Measurements from ENCODE around the gene NOL11.
A peak's percentile ranks its signal among the peaks of the same experiment; 100 is the strongest.
"Not testable (repeated sequence)": the region's sequence is repeated elsewhere in the genome, so short reads cannot be mapped to it uniquely, and the experiment has no call there.

The NOL11 gene

DNA sequence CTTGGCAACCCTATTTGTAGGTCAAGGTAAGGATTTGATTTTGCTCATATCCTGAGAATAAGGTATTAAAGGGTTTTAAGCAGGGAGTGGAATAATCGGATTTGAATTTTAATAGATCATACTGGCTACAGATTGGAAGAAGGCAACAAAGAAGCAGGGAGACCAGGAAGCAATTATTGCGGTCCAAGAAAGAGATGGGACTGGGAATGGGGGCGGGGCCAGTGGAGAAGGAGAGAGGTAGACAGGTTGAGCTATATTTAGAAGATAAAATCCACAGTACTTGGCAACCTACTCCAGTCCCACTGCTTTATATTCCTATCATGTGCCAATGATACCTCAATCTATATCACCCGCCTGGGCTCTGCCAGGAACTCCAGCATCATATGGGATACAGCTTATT lies 5.8 kb upstream of the NOL11 start:
- DNase-seq: no peak

DNA sequence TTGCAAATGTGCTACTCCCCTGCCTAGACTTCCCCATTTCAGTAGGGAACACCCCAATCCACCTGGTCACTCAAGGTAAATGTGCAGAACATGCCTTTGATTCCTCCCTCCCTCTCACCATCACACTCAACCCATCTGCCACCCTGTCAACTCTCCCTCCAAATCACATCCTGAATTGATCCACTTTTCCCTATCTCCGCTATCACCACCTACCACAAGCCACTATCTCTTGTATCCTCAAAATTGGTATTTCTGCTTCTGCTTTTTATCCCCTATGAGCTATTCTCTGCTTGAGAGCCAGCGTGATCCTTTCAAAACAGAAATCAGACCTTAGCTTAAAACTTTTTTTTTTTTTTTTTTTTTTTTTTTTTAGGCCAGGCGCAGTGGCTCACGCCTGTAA lies 5.4 kb upstream of the NOL11 start:
- no peak for DNase-seq

DNA sequence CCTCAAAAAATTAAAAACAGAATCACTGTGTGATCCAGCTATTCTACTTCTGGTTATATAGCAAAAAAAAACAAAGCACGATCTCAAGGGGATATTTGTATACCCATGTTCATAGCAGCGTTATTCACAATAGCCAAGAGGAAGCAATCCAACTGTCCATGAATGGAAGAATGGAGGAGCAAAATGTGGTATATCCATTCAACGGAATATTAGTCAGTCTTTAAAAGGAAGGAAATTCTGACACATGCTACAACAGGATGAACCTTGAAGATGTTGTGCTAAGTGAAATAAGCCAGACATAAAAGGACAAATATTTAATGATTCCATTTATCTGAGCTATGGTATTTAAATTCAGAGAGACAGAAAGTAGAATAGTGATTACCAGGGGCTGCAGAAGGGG lies 4.6 kb upstream of the NOL11 start:
- DNase-seq: no peak

DNA sequence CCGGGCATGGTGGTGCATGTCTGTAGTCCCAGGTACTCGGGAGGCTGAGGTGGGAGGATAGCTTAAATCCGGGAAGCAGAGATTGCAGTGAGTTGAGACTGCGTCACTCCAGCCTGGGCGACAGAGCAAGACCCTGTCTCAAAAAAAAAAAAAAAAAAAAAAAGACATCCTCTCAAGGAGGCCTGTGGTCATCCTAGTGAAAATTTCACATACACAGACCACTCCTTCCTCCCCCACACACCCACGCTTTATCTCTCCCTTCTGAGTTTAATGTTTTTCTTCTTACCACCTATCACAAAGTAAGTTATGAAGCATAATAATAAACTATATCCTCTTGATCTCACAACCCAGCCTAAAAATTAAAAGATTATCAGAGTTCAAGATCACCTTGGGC lies 1.3 kb upstream of the NOL11 start:
- no peak for DNase-seq

DNA sequence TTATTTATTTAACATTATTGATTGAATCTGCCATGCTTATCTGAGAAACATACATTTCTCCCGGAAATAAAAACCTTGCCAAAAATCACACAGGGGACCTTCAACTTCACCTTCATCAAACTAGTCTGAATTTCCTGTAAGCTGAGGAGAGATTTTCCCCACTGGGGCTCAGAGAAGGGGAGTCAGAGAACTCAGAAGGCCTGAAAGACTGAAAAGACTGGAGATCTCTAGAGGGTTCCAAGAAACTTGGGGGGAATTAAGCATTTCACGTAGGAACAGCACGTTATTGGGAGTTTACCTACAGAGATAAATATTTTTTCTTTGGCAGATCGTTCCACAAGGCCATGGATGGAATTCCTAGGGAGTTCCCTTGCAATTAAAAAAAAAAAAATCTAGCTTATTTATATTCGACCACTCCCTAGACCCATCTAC lies 528 bp upstream of the NOL11 start:
- DNase-seq: peak in 1 of 2 donors; percentile 6

DNA sequence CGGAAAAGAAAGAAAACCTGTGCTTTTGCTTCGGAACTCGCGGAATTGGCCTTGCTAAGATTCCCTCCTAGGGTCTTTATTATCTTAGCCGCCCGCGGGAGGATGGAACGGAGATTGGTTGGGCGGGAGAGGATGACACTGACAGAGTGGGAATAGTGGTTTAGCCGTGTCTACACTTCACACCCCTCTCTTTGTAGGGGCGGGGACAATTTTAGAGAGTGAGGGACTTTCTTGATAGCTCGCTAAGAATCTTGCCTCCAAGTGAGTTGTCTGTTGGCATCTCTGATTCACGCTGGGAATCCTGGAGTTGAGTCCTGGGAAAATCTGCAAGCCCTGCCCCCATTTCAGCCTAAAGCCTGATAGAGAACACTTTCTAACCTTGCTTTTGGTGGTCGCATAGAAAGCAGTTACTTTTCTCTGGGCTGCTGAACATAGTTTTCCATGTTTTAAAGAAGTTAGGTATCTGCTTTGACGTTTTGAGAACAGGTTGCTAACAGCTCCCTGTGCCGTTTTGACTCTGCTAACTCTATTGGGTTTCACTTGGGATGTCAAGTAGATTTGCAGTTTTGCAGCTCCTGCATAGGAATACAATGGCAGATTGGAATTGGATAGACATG lies 697 bp downstream of the NOL11 start:
- peak in 1 of 2 donors; percentile 50 for DNase-seq

DNA sequence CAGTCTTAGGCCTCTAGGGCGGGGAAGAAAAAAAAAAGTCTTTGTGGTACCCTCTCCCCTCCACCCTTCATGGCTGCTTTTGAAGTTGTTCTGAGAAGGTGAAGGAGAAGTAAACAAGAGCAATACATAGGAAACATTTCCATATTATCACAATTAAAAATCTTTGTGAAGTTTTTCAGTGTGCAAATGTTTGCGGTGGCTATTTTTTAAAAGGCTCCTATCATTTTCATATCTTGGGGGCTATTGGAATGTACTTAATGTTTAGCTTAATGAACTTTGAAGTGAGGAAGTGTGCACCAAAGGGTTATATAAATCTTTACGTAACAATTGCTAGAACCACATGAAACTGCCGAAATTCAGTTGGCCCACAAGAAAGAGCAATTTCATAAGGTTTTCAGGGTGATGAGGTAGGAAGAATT lies 7.6 kb downstream of the NOL11 start:
- no peak for DNase-seq

DNA sequence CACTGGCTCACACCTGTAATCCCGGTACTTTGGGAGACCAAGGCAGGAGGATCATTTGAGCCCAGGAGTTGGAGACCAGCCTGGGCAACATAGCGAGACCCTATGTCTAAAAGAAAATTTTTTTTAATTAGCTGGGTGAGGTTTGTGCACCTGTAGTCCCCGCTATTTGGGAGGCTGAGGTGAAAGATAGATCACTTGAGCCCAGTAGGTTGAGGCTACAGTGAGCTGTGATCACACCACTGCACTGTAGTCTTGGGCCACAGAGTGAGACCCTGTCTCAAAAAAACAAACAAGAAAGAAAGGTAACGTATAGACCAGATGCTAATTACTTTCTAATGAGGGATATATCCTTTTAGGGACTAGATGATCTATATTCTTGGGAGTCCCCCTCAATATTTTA lies 8.1 kb downstream of the NOL11 start:
- DNase-seq: no peak

DNA sequence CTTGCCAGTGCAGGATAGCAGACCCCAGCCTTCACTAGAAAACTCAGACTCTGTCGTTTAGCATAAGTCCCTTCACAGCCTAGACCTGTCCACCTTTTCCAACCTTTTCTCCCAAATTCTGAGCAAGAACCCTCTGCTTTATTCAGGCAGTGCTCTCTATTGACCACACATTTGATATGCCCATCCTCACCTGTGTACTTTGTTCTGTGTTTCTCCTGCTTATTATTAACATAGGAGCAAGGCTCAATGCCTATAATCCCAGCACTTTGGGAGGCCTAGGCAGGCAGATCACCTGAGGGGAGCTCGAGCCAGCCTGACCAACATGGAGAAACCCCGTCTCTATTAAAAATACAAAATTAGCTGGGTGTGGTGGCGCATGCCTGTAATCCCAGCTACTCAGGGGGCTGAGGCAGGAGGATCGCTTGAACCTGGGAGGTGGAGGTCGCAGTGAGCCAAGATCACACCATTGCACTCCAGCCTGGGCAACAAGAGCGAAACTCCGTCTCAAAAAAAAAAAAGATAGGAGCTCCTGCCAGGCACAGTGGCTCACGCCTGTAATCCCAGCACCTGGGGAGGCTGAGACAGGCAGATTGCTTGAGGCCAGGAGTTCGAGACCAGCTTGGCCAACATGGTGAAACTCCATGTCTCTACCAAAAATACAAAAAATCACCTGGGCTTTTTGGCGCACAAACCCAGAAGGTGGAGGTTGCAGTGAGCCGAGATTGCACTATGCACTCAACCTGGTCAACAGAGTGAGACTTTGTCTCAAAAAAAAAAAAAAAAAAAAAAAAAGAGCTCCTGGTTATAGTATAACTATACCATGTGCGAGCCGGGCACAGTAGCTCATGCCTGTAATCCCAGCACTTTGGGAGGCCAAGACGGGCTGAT lies 9.7 kb downstream of the NOL11 start:
- not testable (repeated sequence) for DNase-seq

DNA sequence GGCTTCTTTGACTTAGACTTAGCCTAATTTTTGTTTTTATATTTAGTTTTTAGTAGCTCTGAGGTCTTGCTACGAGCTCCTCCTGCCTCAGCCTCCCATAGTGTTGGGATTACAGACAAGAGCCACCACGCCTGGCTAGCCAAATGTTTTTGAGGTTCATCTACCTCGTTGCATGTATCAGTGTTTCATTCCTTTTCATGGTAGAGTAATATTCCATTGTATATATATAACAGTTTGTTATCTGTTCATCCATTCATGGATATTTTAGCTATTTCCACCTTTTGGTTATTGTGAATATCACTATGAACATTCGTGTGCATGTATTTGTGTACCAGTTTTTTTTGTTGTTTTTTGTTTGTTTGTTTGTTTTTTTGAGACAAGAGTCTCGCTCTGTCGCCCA lies 12.2 kb downstream of the NOL11 start:
- no peak for DNase-seq

DNA sequence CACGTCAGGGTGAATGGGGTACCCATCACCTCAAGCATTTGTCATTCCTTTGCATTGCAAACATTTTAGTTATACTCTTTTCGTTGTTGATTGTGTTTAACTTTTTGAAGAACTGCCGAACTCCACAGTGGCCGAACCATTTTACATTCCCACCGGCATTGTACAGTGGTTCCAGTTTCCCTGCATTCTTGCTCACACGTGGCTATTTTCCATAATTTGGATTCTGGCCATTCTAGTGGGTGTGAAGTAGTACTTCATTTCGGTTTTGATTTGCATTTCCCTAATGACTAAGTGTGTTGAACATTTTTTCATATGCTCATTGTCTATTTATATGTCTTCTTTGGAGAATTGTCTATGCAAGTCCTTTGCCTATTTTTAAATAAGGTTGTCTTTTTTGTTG lies 13.0 kb downstream of the NOL11 start:
- DNase-seq: no peak

DNA sequence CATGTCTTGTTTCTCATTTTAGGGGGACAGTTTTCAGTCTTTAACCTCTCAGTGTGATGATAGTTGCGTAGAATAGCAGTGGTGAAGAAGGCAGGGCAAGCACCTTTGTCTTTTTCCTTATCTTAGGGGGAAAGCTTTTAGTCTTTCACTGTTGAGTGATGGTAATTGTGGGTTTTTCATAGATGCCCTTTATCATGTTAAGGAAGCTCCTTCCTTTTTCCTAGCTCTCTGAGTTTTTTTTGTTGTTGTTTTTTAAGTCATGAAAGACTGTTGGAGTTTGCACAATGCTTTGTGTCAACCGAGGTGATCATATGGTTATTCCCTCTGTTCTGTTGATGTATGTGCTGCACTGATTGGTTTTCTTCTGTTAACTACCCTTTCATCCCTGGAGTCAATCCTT lies 15.7 kb downstream of the NOL11 start:
- no peak for DNase-seq

DNA sequence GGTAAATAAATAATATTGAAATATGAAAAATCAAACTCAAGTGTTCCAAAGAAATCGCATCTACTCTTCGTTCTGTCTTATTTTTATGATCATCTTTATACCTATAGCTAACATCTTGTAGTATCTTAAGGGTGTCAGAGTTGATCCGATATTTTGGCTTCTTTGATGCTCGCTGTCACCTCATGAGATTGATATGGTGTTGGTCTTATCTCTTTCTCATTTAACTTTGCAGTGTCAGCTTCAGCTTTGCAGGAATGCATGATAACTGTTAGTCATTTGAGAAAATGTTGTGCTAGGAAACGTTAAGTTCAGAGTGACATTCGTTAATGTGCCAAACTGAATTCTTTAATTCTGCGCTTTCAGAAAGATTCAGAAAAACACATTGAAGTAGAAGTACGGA lies 19.4 kb downstream of the NOL11 start:
- DNase-seq: no peak

DNA sequence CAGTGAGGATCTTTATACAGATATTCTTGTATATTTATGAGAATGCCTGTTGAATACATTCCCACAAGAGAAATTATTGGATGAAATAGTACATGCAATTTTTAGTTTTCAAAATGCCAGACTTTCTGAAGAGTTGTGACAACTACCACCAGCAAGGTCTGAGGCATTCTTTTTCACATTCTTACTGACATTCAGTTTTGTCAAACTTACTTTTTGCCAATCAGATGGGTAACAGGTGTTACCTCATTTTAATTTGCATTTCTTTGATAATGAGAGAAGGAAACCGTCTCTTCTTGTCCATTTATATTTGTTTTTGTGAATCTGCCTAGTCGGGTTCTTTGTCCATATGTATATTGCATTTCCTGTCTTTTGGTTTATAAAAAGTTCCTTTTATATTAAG lies 24.3 kb downstream of the NOL11 start:
- DNase-seq: no peak

DNA sequence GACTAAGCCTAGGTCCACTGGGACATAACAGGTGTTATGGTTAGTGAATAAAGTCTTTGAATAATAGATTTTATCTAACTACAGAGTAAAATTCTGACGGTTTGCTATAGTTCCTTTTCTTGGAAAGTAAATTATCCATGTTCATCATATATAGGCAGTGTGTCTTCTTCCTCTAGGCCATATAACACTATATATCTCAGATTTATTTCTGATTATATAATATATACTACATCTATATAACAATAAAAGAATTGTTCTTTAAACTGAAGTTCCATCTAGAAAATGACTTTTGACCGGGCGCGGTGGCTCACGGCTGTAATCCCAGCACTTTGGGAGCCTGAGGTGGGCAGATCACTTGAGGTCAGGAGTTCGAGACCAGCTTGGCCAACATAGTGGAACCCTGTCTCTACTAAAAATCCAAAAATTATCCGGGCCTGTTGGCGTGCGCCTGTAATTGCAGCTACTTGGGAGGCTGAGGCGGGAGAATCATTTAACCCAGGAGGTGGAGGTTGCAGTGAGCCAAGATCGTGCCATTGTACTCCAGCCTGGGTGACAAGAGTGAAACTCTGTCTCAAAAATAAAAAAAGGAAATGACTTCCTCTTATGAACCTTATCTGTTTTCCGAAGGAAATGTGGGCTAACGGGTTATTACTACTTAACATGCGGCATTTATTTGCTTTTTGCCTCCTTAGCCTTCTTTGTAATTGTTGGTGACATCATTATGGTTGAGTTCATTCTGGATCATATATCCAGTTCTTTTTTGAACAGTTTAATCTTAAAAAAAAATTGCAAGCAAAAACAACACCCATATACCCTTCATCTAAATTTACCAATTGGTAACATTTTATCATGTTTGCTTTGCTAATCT lies 29.2 kb downstream of the NOL11 start:
- DNase-seq: peak in 1 of 2 donors; percentile 7

DNA sequence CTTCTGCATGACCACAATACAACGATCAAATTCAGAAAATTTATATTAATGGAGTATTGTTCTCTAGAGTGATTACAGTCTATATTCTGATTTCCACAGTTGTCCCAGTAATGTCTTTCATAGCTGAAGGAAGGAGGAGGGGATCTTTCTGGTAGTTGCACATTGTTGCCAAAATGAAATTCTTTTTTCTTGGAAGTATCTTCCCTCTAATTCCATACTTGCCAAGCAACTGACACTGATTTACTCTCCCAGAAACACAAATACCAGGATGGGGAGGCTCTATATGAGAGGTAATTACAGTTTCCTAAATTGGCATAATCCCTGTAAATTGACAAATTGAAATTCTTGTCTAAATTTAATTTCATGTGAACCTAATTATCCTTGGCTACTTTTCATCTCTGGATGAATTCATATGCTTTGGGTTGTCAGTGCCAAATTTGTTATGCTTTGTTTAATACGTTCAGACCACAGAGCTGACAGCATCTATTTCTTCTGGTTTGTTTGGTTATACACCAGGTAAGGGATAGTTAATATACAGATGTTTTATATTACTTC lies 30.0 kb downstream of the NOL11 start:
- DNase-seq: no peak

DNA sequence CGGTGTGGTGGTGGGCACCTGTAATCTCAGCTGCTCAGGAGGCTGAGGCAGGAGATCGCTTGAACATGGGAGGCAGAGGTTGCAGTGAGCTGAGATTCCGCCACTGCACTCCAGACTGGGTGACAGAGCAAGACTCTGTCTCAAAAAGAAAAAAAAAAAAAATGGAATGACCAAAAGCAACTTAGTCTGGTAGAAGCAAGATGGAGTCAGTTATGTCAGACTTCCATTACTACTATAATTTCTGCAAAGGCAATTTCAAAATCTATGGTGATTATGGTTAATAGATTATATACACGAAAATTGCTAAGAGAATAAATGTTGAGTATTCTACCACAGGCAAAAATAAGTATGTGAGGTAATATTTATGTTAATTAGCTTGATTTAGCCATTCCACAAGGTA lies 32.3 kb downstream of the NOL11 start:
- no peak for DNase-seq

DNA sequence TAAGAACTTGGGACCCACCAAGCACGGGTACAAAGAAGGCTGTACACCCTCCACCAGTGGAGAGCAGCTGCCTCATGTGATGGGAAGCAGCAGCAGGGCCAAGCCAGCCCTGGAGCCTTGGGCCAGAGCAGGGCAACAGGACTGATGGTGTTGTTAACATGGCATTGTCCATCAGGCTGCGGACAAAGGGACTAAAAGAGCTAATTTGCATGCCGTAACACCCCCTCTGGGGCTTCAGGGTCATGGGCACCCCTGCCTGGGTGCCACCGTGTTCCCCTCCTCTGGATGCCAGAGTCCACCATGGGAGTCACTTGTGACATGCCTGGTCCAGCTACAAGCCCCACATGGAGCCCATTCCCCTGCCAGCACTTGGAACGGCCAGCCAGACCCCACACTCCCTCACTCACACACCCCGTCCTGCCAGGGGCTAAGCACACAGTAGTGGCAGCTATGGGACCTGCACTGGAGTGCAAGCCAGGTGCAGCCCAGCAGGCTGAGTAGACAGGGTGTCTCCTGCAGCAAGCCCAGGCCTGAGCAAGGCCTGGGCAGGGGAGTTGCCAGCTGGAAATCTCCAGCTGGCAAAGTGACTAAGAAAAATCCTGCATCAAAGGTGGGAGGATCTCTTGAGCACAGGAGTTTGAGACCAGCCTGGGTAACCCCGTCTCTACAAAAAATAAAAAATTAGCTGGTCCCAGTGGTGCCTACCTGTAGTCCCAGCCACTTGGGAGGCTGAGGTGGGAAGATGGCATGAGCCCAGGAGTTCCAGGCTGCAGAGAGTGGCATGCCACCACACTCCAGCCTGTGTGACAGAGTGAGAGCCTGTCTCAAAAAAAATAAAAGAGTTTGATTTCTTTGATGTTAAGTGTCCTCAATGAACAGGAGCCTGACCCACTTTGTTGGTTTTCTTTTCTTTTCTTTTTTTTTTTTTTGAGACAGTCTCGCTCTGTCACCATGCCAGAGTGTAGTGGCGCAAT lies 33.7 kb downstream of the NOL11 start:
- no peak for DNase-seq

DNA sequence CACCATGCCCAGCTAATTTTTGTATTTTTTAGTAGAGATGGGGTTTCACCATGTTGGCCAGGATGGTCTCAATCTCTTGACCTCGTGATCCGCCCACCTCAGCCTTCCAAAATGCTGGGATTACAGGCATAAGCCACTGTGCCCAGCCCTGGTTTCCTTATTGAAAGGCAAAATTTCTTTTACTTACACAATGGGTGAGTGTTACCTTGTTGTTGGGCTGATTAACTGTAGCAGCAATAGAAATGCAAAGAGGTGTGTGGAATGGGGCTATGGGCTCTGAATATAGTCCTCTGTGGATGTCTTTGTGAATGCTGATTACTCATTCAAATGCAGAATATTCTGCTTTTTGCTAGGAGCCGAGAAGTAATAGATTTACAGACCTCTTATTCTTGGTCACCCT lies 34.4 kb downstream of the NOL11 start:
- DNase-seq: not testable (repeated sequence)

DNA sequence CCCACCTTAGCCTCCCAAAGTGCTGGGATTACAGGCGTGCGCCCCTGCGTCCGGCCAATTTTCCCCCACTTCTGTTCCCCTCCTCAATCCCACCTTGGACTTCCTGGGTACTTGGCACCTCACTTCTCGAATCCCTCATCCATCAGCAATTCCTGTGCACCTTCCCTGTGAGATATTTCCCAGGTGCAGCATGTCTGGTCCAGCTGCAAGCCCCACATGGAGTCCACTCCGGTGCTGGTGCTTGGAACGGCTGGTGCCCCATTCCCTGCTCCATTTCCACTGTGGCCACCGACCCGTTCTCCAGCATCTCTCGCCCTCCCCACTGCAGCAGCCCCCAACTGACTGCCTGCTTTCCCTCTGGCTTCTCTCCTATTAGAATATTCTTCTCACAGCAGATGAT lies 35.3 kb downstream of the NOL11 start:
- DNase-seq: no peak

DNA sequence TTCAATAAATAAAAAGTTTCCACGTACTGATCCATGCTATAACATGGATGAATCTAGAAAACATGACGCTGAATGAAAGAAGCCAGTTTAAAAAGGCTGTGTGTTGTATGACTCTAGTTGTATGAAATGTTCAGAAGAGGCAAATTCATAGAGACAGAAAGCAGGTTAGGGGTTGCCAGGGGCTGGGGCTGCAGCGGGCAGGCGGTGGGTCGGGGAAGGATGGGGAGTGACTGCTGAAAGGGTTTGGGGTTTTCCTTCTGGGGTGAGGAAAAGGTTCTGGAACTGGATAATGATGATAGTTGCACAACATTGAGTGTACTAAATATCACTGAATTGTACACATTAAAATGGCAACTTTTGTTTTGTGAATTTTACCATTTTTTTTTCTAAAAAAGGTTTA lies 36.3 kb downstream of the NOL11 start:
- DNase-seq: no peak

DNA sequence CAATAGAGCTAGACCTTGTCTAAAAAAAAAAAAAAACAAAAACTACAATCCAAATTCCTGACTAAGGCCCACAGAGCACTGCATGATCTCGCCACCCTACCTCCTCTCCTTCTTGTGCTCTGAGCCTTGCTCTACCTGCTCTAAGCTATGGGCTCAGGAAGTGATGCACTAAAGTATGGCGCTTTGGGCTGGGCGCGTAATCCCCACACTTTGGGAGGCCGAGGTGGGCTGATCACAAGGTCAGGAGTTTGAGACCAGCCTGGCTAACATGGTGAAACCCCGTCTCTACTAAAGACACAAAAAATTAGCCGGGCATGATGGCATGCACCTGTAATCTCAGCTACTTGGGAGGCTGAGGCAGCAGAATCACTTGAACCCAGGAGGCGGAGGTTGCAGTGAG lies 37.0 kb downstream of the NOL11 start:
- DNase-seq: not testable (repeated sequence)

All from bone marrow (tissue), 2 donors.